Tibial nerve (tissue), 4 donors: Measurements from ENCODE around the gene PRXL2B. TPM values are rescaled to one million over a fixed set of nuclear protein-coding genes. Genes with fewer than 3 reads are reported as not detected.
A peak's percentile ranks its signal among the peaks of the same experiment; 100 is the strongest.
"Not testable (repeated sequence)": the region's sequence is repeated elsewhere in the genome, so short reads cannot be mapped to it uniquely, and the experiment has no call there.

Source experiments
- DNase-seq, 2 donors: peaks; one replicate each; pipeline ENCODE4 v3.0.0-alpha.2; 2019; ENCODE audit warnings: low spot score in 2 of 2
- H3K27ac ChIP-seq, 4 donors: fragments of 200-600 bp; sonication (generic) in 3 of 4; one replicate each; pipeline ENCODE4 v1.5.1; 2017 to 2019; ENCODE audit warnings: mild to moderate bottlenecking in 1 of 4
- H3K27me3 ChIP-seq, 2 donors: fragments of 200-600 bp; sonication (generic) in 1 of 2; one replicate each; pipeline versions ENCODE4 v1.5.1 to v1.6.0; 2017 to 2019
- H3K36me3 ChIP-seq, 3 donors: fragments of 200-600 bp; sonication (generic); one replicate each; pipeline ENCODE4 v1.5.1; 2018 to 2019
- H3K4me1 ChIP-seq, 4 donors: fragments of 200-600 bp; sonication (generic) in 3 of 4; one replicate each; pipeline ENCODE4 v1.5.1; 2017 to 2019
- H3K4me3 ChIP-seq, 4 donors: fragments of 200-600 bp; sonication (generic) in 3 of 4; one replicate each; pipeline ENCODE4 v1.5.1; 2017 to 2019; ENCODE audit warnings: mild to moderate bottlenecking in 1 of 4, moderate library complexity in 1 of 4
- H3K9me3 ChIP-seq, 4 donors: fragments of 200-600 bp; sonication (generic) in 3 of 4; one replicate each; pipeline ENCODE4 v1.5.1; 2017 to 2019
- CTCF ChIP-seq, 5 experiments: fragments of 200-600 bp in 3 of 5; fragments of 450-650 bp in 2 of 5; sonication (generic) in 3 of 5; IDR thresholded peaks; one replicate each; pipeline ENCODE4 v1.5.1; 2016 to 2019; ENCODE audit warnings: antibody characterized with exemption in 5 of 5, mild to moderate bottlenecking in 3 of 5, moderate library complexity in 2 of 5
- EP300 ChIP-seq, 2 donors: sonication (generic); formaldehyde crosslinking; IDR thresholded peaks; one replicate each; pipeline ENCODE4 v1.6.1; 2017; ENCODE audit warnings: antibody characterized with exemption in 2 of 2, mild to moderate bottlenecking in 1 of 2
- POLR2A ChIP-seq, 2 donors: fragments of 450-650 bp; IDR thresholded peaks; one replicate each; pipeline ENCODE4 v1.6.1; 2017; ENCODE audit warnings: antibody characterized with exemption in 2 of 2, mild to moderate bottlenecking in 2 of 2, moderate library complexity in 2 of 2
- WGBS, 2 donors: methylation state at CpG; one replicate each; pipeline ENCODE4 v1.1.5; 2018; 5-methylcytosine and 5-hydroxymethylcytosine counted together
- total RNA-seq, 4 donors: library from RNA; depleted of rRNA; stranded (reverse); fragments of >200 nt; gene quantifications; one replicate each; pipeline ENCODE4 v1.1.0, GENCODE V29; 2016

The PRXL2B gene
- total RNA-seq, 4 donors from 2014 or later = 14.4 to 18.0 (median 16.9) TPM

GRCh38 chr1:2574350-2574749, 12.2 kb upstream of the PRXL2B start:
- Histone ChIP-seq H3K9me3 (peaks cover 0 to 10% (median 0%) of the 10 kb centered on the region in 4 donors), H3K27ac (no peak overlapping the region), H3K4me1 (peaks cover 0 to 20% (median 12%) of the 10 kb centered on the region in 4 donors), H3K4me3 (no peak overlapping the region), H3K27me3 (peaks cover 0 to 23% of the 10 kb centered on the region in 2 donors), H3K36me3 (no peaks in the 10 kb centered on the region)
- DNase-seq = no peak
- WGBS, 2 donors = 45 to 51% methylated on average over 9 of the region's 9 CpGs
- TF ChIP-seq EP300 (IDR thresholded peaks at IDR 0.05) = no peak
- TF ChIP-seq POLR2A (IDR thresholded peaks at IDR 0.05) = no peak
- no peak for TF ChIP-seq CTCF (IDR thresholded peaks at IDR 0.05)

- no peak for TF ChIP-seq CTCF (IDR thresholded peaks at IDR 0.05)
- TF ChIP-seq EP300 (IDR thresholded peaks at IDR 0.05) = no peak
- TF ChIP-seq POLR2A (IDR thresholded peaks at IDR 0.05) = no peak
- H3K27ac ChIP-seq = peak overlapping the region in 2 of 4 donors; percentile 12 to 72
- no peak for DNase-seq
- WGBS, 2 donors = 70 to 73% methylated on average over 20 to 22 of the region's 23 CpGs
- H3K4me3 ChIP-seq = no peak overlapping the region
- no peaks in the 10 kb centered on the region for H3K36me3 ChIP-seq
- peaks cover 0 to 14% of the 10 kb centered on the region in 2 donors for H3K27me3 ChIP-seq
- peaks cover 0 to 20% (median 12%) of the 10 kb centered on the region in 4 donors for H3K4me1 ChIP-seq
- peaks cover 0 to 10% (median 0%) of the 10 kb centered on the region in 4 donors for H3K9me3 ChIP-seq
Observed at GRCh38 chr1:2575801-2576663, 10.5 kb upstream of the PRXL2B start.

GRCh38 chr1:2577565-2578075, 9.0 kb upstream of the PRXL2B start:
- H3K27me3 ChIP-seq = peaks cover 0 to 14% of the 10 kb centered on the region in 2 donors
- DNase-seq, H3K36me3 ChIP-seq, H3K9me3 ChIP-seq: not testable (repeated sequence)
- 84% methylated on average over 20 to 21 of the region's 23 CpGs for WGBS, 2 donors
- H3K4me1 ChIP-seq = peaks cover 0 to 20% (median 12%) of the 10 kb centered on the region in 4 donors
- H3K4me3 ChIP-seq = peak overlapping the region in 1 of 4 donors; percentile 31
- H3K27ac ChIP-seq = peak overlapping the region in 3 of 4 donors; percentile 54 to 92 (median 79)

GRCh38 chr1:2578758-2579118, 7.8 kb upstream of the PRXL2B start:
- H3K27me3 ChIP-seq = peaks cover 0 to 5% of the 10 kb centered on the region in 2 donors
- WGBS, 2 donors = 56 to 58% methylated on average over 4 of the region's 4 CpGs

GRCh38 chr1:2580691-2581090, 5.9 kb upstream of the PRXL2B start:
- Histone ChIP-seq H3K27ac (no peak overlapping the region), H3K36me3 (no peaks in the 10 kb centered on the region), H3K9me3 (no peaks in the 10 kb centered on the region), H3K4me3 (no peak overlapping the region), H3K4me1 (peaks cover 0 to 37% (median 26%) of the 10 kb centered on the region in 4 donors), H3K27me3 (no peaks in the 10 kb centered on the region)
- no peak for TF ChIP-seq POLR2A (IDR thresholded peaks at IDR 0.05)
- TF ChIP-seq CTCF (IDR thresholded peaks at IDR 0.05) = no peak
- no peak for TF ChIP-seq EP300 (IDR thresholded peaks at IDR 0.05)
- whole genome bisulfite sequencing, 2 donors = 91 to 92% methylated on average over 10 of the region's 10 CpGs
- DNase-seq = no peak

More at GRCh38 chr1:2578758-2579118, 7.8 kb upstream of the PRXL2B start:
- no peaks in the 10 kb centered on the region for H3K36me3 ChIP-seq
- no peak for DNase-seq
- peaks cover 0 to under 1% (median 0%) of the 10 kb centered on the region in 4 donors for H3K9me3 ChIP-seq
- peaks cover 0 to 24% (median 15%) of the 10 kb centered on the region in 4 donors for H3K4me1 ChIP-seq
- TF ChIP-seq EP300 (IDR thresholded peaks at IDR 0.05) = no peak
- no peak for TF ChIP-seq POLR2A (IDR thresholded peaks at IDR 0.05)
- TF ChIP-seq CTCF (IDR thresholded peaks at IDR 0.05) = no peak
- H3K4me3 ChIP-seq = no peak overlapping the region
- peak overlapping the region in 3 of 4 donors; percentile 54 to 92 (median 79) for H3K27ac ChIP-seq
